ENCODE data around the gene ETS2. TPM values are rescaled to one million over a fixed set of nuclear protein-coding genes. Genes with fewer than 3 reads are reported as not detected.
A peak's percentile ranks its signal among the peaks of the same experiment; 100 is the strongest.

Gene ETS2
- total and polyA plus RNA-seq, 2 of the 4 experiments (the other 2 are of a cell fraction) = 21.3 to 21.7 TPM

GRCh38 chr21:38800046-38800758 is 5.5 kb upstream of the ETS2 start:
- no peak overlapping the region for H2AFZ ChIP-seq (replicated peaks; ENCODE audit: low read length, poor library complexity)
- H3K23ac ChIP-seq (ENCODE audit: low read depth, low read length) = no peak overlapping the region
- H4K91ac ChIP-seq (ENCODE audit: insufficient read depth, low read depth, low read length) = no peak overlapping the region
- no peaks in the 10 kb centered on the region for H3K27me3 ChIP-seq (ENCODE audit: control insufficient read depth, insufficient read depth, low read length)
- no peak overlapping the region for H3K14ac ChIP-seq (replicated peaks; ENCODE audit: low read depth, low read length)
- peak overlapping the region; percentile 18; the same call in 1 of the 2 replicates for H3K4ac ChIP-seq (ENCODE audit: low read depth, low read length)
- H2AK5ac ChIP-seq (ENCODE audit: low read depth, low read length) = peak overlapping the region; percentile 43
- H4K5ac ChIP-seq (ENCODE audit: low read depth, low read length) = no peak overlapping the region
- H3K4me2 ChIP-seq (ENCODE audit: low read depth, low read length) = no peak overlapping the region
- no peak overlapping the region for H3K18ac ChIP-seq (ENCODE audit: low read depth, low read length)
- in situ Hi-C loops (cut with MboI; ENCODE audit: low sequenced_read_pairs) (loop anchor here (10.0 kb wide), 1 partner anchor 45 kb away; no protein-coding TSS in a partner anchor), intact Hi-C loops (cut with micrococcal nuclease) (loop anchor here (10.0 kb wide), 1 partner anchor 185 kb away; no protein-coding TSS in a partner anchor), dilution Hi-C loops (cut with HindIII; ENCODE audit: low sequenced_read_pairs, unreplicated experiment) (no loop called here)
- H3K9me3 ChIP-seq (ENCODE audit: control insufficient read depth, insufficient read depth, low read length) = no peaks in the 10 kb centered on the region
- no peak overlapping the region for H3K27ac ChIP-seq (ENCODE audit: insufficient read depth, low read length)
- ATAC-seq (ENCODE audit: low read depth) (no peak), DNase-seq (no peak)
- WGBS, 2 experiments (ENCODE audit: extremely low coverage in 2 of 2, insufficient read length in 1 of 2) = no CpG with 5 or more reads among the region's 5 CpGs
- H3K56ac ChIP-seq (ENCODE audit: extremely low read depth, insufficient read depth, low read length) = no peak overlapping the region
- no peak overlapping the region for H4K8ac ChIP-seq (ENCODE audit: low read depth in 2 of 2, low read length in 2 of 2)
- peaks cover 17% of the 10 kb centered on the region for H3K4me1 ChIP-seq (ENCODE audit: control insufficient read depth, insufficient read depth, low read length)
- no TSS peak for BruUV-seq (replicated peaks)
- no peak overlapping the region for H2BK120ac ChIP-seq (ENCODE audit: low read depth, low read length)
- H3K79me1 ChIP-seq (ENCODE audit: low read depth in 1 of 2, low read length in 2 of 2) = peaks cover 0 to 8% of the 10 kb centered on the region in 2 experiments; a peak in 1 of 4 replicates
- TF ChIP-seq RCOR1 (IDR thresholded peaks at IDR 0.05; ENCODE audit: insufficient replicate concordance, low read length) (no peak), FOS (IDR thresholded peaks at IDR 0.05; ENCODE audit: low read depth, low read length) (no peak), MAZ (IDR thresholded peaks at IDR 0.05; ENCODE audit: borderline replicate concordance, low read depth, low read length) (no peak), MAFK (IDR thresholded peaks at IDR 0.05; ENCODE audit: low read depth, low read length) (no peak), CHD1 (IDR thresholded peaks at IDR 0.05; ENCODE audit: low read depth, low read length) (no peak), RFX5 (IDR thresholded peaks at IDR 0.05; ENCODE audit: low read depth, low read length) (no peak), BHLHE40 (IDR thresholded peaks at IDR 0.05; ENCODE audit: low read depth, low read length) (no peak), NFE2L2 (IDR thresholded peaks at IDR 0.05; ENCODE audit: low read depth, low read length) (no peak)
- H2BK20ac ChIP-seq (ENCODE audit: low read depth, low read length) = no peak overlapping the region
- no peak overlapping the region for H2BK5ac ChIP-seq (ENCODE audit: low read depth, low read length, poor library complexity, severe bottlenecking)
- ChIA-PET CTCF (no interaction called here), POLR2A (ENCODE audit: unreplicated experiment) (no interaction called here)
- no peaks in the 10 kb centered on the region for H4K20me1 ChIP-seq (ENCODE audit: insufficient read depth, low read length)
- no peaks in the 10 kb centered on the region for H3K36me3 ChIP-seq (ENCODE audit: control insufficient read depth, insufficient read depth, low read length)
- no peak overlapping the region for H3K4me3 ChIP-seq (ENCODE audit: insufficient read depth, low read depth, low read length)
- H2BK15ac ChIP-seq (ENCODE audit: low read depth, low read length) = no peak overlapping the region
- no peak overlapping the region for H2AK9ac ChIP-seq (replicated peaks; ENCODE audit: low read depth, low read length, poor library complexity)
- H3K9ac ChIP-seq (ENCODE audit: low read depth, low read length) = no peak overlapping the region
- H3K9me1 ChIP-seq (ENCODE audit: insufficient read depth, low read length) = peaks cover 8% of the 10 kb centered on the region

Data from IMR-90 (cell line).